Psoas muscle (tissue), 8 donors: Measurements from ENCODE around the gene DONSON. TPM values are rescaled to one million over a fixed set of nuclear protein-coding genes. Genes with fewer than 3 reads are reported as not detected.

Source experiments
- ATAC-seq, 4 donors: fragments of 200-7000 bp; cut with Tn5 transposase; one replicate each; pipeline ENCODE4 v1.9.1; 2020; ENCODE audit warnings: moderate library complexity in 3 of 4, mild to moderate bottlenecking in 2 of 4
- DNase-seq, 2 donors: peaks; one replicate each; pipeline ENCODE4 v3.0.0-alpha.2; 2020
- H3K27ac ChIP-seq: fragments of 200-600 bp; one replicate; pipeline ENCODE4 v1.8.0; 2022
- H3K27me3 ChIP-seq, 3 donors: fragments of 200-600 bp in 1 of 3; one replicate each; pipeline versions ENCODE4 v1.6.1 to v1.8.0; 2013 to 2022; ENCODE audit warnings: low read length in 2 of 3, mild to moderate bottlenecking in 2 of 3, moderate library complexity in 1 of 3; ENCODE audit not compliant: insufficient read depth in 3 of 3
- H3K36me3 ChIP-seq, 2 donors: fragments of 200-600 bp in 1 of 2; one replicate each; pipeline versions ENCODE4 v1.6.1 to v1.8.0; 2013 to 2022; ENCODE audit warnings: low read depth in 1 of 2, mild to moderate bottlenecking in 1 of 2, moderate library complexity in 1 of 2; ENCODE audit not compliant: insufficient read depth in 1 of 2
- H3K4me1 ChIP-seq: fragments of 200-600 bp; one replicate; pipeline ENCODE4 v1.8.0; 2022
- H3K4me3 ChIP-seq: fragments of 200-600 bp; one replicate; pipeline ENCODE4 v1.8.0; 2022; ENCODE audit warnings: mild to moderate bottlenecking
- H3K9me3 ChIP-seq: fragments of 200-600 bp; one replicate; pipeline ENCODE4 v1.8.0; 2022
- WGBS, 3 donors: extraction: QIAGEN DNeasy Blood & Tissue Kit; methylation state at CpG; one replicate each; pipeline versions ENCODE4 v1.1.6 to v1.1.7; 2013; 5-methylcytosine and 5-hydroxymethylcytosine counted together
- intact Hi-C, 2 donors: fragments of 100-400 bp; cut with DNase I; formaldehyde crosslinking; loops; one replicate each; pipeline versions ENCODE4 v1.11.0 to v1.14.2; 2022
- polyA plus RNA-seq, 3 donors: library from polyadenylated mRNA; stranded (reverse); fragments of 200-250 nt; gene quantifications; one replicate each; pipeline ENCODE4 v1.2.3, GENCODE V29; 2013
- total RNA-seq, 4 donors: library from RNA; stranded (reverse); fragmentation: NEBNext Ultra II Directional in 2 of 4; extraction: Animal tissue kit (Norgen Biotek cat#: 25700) in 2 of 4; gene quantifications; one replicate each; pipeline versions ENCODE4 v1.2.1 to v1.2.4, GENCODE V29; 2021 to 2023
- TF ChIP-seq, protein P1 (sequence below): fragments of 200-600 bp; IDR thresholded peaks from one replicate; pipeline ENCODE4 v1.8.0; 2022; ENCODE audit warnings: antibody characterized with exemption
- donor health status: healthy with polysubstance abuse.
- donor health status: DM: no; HTN: no; CAD: no; lungs with moderate emphysema.
- donor health status: Bipolar disorder and iron deficiency.
- donor health status: healthy.
- donor health status: DM: yes; HTN: yes; CAD: no.
- donor health status: DM: no; HTN: no; CAD: no.
- donor health status: DM: no; HTN: no; CAD: no.
- donor health status: DM: yes; HTN: yes; CAD: no.

Gene DONSON
- total and polyA plus RNA-seq, 7 donors: 4.8 to 15.1 (median 5.4) TPM

DNA sequence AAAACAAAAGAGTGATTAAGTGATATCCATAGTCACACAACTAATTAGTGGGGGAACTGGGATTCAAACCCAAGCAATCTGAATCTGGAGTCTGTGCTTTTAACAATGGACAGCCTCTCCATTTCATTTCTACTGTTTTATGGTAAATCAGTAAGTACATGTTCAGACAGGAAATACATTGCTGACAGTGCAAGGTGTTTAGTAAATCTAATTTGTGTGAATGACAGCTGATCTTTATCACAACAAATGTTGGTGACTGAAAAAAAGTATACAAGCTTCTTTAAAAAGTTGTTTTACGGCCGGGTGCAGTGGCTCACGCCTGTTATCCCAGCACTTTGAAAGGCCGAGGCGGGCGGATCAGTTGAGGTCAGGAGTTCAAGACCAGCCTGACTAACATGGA is 20.6 kb downstream of the DONSON start:
- H3K36me3 ChIP-seq: peaks cover 3 to 82% of the 10 kb centered on the region in 2 donors
- H3K9me3 ChIP-seq: no peaks in the 10 kb centered on the region
- intact Hi-C loops: loop anchor here in 1 of 2 donors (10.0 kb wide), 1 partner anchor 53 kb away; no protein-coding TSS in a partner anchor
- WGBS, 3 donors: 77 to 82% (median 81%) methylated on average over 6 of the region's 6 CpGs
- H3K4me1 ChIP-seq: peaks cover 9% of the 10 kb centered on the region
- H3K4me3 ChIP-seq: no peak overlapping the region
- H3K27ac ChIP-seq: no peak overlapping the region
- H3K27me3 ChIP-seq: no peaks in the 10 kb centered on the region
- TF ChIP-seq, protein P1, sequence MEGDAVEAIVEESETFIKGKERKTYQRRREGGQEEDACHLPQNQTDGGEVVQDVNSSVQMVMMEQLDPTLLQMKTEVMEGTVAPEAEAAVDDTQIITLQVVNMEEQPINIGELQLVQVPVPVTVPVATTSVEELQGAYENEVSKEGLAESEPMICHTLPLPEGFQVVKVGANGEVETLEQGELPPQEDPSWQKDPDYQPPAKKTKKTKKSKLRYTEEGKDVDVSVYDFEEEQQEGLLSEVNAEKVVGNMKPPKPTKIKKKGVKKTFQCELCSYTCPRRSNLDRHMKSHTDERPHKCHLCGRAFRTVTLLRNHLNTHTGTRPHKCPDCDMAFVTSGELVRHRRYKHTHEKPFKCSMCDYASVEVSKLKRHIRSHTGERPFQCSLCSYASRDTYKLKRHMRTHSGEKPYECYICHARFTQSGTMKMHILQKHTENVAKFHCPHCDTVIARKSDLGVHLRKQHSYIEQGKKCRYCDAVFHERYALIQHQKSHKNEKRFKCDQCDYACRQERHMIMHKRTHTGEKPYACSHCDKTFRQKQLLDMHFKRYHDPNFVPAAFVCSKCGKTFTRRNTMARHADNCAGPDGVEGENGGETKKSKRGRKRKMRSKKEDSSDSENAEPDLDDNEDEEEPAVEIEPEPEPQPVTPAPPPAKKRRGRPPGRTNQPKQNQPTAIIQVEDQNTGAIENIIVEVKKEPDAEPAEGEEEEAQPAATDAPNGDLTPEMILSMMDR: no peak
- DNase-seq (no peak), ATAC-seq (no peak)

DNA sequence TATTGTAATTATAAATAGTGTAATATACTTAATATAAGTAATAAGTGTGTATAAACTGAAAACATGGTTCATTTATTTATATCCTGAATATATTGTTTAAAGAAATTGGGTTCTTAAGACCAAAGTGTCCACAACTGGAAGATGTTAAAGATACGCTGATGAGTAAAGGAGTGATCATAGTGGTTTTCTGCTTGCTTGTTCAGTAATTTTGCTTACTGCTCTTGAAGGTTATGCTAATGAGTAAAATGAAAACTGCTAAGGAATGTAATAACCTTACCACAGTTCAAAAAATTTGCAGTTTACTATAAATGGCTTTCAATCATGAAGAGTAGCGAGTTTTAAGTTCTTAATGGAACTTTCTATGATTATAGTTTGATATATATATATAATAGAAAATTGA is 22.0 kb downstream of the DONSON start:
- Histone ChIP-seq H3K27ac (no peak overlapping the region), H3K36me3 (peaks cover 3 to 82% of the 10 kb centered on the region in 2 donors), H3K27me3 (no peaks in the 10 kb centered on the region), H3K9me3 (no peaks in the 10 kb centered on the region), H3K4me1 (peaks cover 12% of the 10 kb centered on the region), H3K4me3 (no peak overlapping the region)
- DNase-seq (no peak), ATAC-seq (no peak)
- TF ChIP-seq, protein P1: no peak
- intact Hi-C loops: loop anchor here in 1 of 2 donors (1.0 to 10.0 kb wide), 2 partner anchors 18 to 52 kb away; no protein-coding TSS in a partner anchor
- WGBS, 3 donors: 96 to 97% (median 96%) methylated on average over 2 of the region's 2 CpGs

DNA sequence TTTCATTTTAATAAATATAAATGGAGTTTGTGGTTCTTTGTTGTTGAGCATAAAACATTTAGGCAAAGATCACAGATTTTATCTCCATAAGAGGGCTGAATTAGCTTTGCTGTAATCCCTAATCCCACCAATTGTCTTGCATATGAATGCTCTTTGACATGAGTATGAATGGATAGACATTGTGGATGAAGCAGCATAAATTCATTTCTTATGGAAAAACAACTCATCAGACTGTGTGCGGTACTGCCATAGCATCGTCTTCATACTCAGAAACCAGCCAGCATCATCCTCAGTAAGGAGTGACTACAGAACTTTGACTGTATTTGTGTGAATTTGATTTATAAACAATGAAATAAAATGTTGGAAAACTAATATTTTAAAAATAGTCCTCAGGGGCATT is 26.1 kb downstream of the DONSON start:
- Histone ChIP-seq H3K4me3 (no peak overlapping the region), H3K4me1 (peaks cover 25% of the 10 kb centered on the region), H3K27me3 (no peaks in the 10 kb centered on the region), H3K9me3 (no peaks in the 10 kb centered on the region), H3K27ac (no peak overlapping the region), H3K36me3 (peaks cover 14 to 82% of the 10 kb centered on the region in 2 donors)
- 94 to 100% (median 95%) methylated on average over 2 of the region's 2 CpGs for WGBS, 3 donors
- TF ChIP-seq, protein P1: no peak
- DNase-seq (no peak), ATAC-seq (no peak)
- intact Hi-C loops: loop anchor here in 1 of 2 donors (10.0 kb wide), 1 partner anchor 48 kb away; no protein-coding TSS in a partner anchor

DNA sequence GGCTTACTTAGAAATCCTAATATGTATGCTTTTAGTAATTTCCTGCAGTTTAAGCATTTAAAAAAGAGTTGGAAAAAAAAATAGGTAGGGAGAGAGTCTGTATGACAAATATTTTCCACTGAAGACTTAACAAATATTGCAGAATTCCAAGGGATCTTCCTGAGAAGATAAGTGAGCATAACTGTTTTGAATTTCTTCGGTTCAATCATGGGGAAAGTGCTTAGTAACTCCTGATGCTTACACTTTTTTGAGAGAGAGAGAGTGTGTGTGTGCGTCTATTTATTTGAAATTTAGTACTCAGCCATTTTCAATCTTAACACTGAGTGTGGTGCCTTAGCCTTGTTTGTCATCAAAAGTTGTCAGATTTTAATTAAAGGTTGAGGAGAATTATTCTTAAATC is 27.1 kb downstream of the DONSON start:
- no peak overlapping the region for H3K27ac ChIP-seq
- H3K4me3 ChIP-seq: no peak overlapping the region
- no peaks in the 10 kb centered on the region for H3K27me3 ChIP-seq
- DNase-seq: no peak
- WGBS, 3 donors: 74 to 86% (median 80%) methylated on average over 2 of the region's 2 CpGs
- TF ChIP-seq, protein P1: no peak
- no peaks in the 10 kb centered on the region for H3K9me3 ChIP-seq
- H3K36me3 ChIP-seq: peaks cover 14 to 82% of the 10 kb centered on the region in 2 donors
- intact Hi-C loops: loop anchor here in 1 of 2 donors (10.0 kb wide), 1 partner anchor 47 kb away; no protein-coding TSS in a partner anchor
- peaks cover 25% of the 10 kb centered on the region for H3K4me1 ChIP-seq
- no peak for ATAC-seq

DNA sequence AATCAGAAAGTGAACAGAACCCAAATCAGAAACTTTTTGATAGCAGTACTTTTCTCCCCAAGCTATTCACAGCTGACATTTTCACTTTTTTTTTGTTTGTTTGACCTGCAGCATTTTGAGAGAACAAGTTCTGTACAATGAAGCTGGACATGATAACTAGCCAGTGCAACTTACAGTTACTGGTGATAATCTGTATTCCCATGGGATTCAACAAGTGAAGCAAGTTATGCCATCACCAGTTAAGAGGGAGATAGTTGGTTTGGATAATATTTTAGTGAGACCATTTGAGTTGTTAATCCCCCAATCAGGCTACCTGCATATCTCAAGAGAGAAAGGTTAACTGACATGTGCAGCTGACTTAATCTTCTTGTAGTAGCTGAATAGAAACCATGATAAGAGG is 27.5 kb downstream of the DONSON start:
- intact Hi-C loops: loop anchor here in 1 of 2 donors (10.0 kb wide), 1 partner anchor 46 kb away; no protein-coding TSS in a partner anchor
- peaks cover 27% of the 10 kb centered on the region for H3K4me1 ChIP-seq
- ATAC-seq: no peak

More for the DNA sequence above, 27.5 kb downstream of the DONSON start:
- TF ChIP-seq, protein P1: no peak
- H3K27me3 ChIP-seq: no peaks in the 10 kb centered on the region
- peaks cover 14 to 86% of the 10 kb centered on the region in 2 donors for H3K36me3 ChIP-seq
- H3K4me3 ChIP-seq: no peak overlapping the region
- H3K27ac ChIP-seq: no peak overlapping the region
- no peak for DNase-seq
- no peaks in the 10 kb centered on the region for H3K9me3 ChIP-seq
